Loucy (cell line): ENCODE results near the gene PACSIN2.

Source experiments
- CTCF ChIP-seq: fragments of 200-600 bp; sonication (generic); conservative IDR thresholded peaks from 2 replicates; pipeline ENCODE4 v1.5.1; 2014; ENCODE audit warnings: mild to moderate bottlenecking, antibody characterized with exemption, low read length
- EZH2phosphoT487 ChIP-seq: fragments of 200-600 bp; IDR thresholded peaks from 2 replicates; pipeline ENCODE4 v1.6.1; 2018; ENCODE audit warnings: antibody characterized with exemption, mild to moderate bottlenecking, moderate library complexity, borderline replicate concordance

GRCh38 chr22:42918500-42918899 lies 96.4 kb downstream of the PACSIN2 start:
- TF ChIP-seq CTCF (no peak), EZH2phosphoT487 (no peak)
